Right kidney (tissue), 1 donor: ENCODE measurements around the gene ENAH.

ENCODE experiments used
- DNase-seq: peaks from one replicate; pipeline ENCODE4 v3.0.0-alpha.2; 2016

Gene ENAH

DNA sequence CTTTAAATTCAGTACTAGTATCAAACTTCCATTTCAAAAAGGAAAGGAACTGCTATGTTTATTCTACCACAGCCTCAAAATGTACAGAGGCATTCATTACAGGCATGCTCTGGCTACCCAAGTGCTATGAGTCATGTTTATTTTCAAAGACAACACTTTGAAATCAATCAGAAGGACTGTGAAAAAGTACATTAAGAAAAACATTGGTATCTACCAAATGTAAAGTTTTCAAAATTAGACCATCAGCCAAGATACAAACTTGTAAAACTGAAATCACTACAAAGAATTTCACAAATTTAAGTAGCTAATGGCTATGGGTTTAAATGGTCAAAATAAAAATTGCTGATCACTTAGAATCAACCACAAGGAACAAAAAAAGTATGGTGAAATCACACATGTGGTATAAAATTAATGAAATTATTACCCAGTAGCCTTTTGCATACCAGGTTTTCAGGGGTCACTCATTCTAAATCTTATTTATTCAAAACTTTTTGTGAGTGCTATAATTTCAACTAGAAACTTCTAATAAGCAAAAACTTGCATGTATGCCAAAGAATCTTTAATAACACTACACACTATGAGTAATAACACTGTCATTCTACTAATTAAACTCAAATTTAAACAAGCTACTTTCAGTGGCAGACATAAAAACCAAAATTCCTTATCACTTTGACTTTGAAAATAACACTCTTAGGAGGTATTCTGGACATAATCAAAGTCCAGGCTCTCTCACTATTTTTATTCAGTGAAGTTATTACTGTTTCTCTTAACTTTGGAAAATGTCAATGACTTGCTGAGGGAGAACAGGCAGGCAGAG lies 49.2 kb downstream of the ENAH start:
- DNase-seq, result no peak

DNA sequence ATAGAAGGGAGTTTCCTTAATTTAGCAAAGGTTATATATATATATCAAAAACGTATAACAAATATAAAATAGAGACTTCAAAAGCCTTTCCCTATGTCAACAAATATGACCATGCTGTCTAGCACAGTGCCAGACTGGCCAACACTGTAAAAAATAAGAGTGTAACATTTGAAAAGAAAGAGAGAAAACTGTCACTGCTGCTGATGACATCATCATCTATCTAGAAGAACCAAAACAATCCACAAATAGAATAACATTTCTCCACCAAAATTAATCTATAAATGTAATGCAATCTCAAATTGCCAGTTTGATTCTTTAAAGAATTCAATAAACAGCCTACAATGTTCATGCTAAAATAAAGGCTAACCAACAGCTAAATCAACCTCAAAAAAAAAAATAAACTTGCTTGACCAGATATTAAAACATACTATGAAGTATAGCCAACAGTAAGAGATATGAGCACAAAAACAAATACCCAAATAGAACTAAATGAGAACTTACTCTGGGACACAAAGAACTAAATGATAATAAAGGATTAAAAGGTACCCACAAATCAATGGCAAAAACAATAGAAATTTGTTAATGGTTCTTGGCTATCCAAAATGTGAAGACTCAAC lies 50.2 kb downstream of the ENAH start:
- DNase-seq, result no peak

GRCh38 chr1:225601902-225602589 lies 50.9 kb downstream of the ENAH start:
- no peak for DNase-seq

DNA sequence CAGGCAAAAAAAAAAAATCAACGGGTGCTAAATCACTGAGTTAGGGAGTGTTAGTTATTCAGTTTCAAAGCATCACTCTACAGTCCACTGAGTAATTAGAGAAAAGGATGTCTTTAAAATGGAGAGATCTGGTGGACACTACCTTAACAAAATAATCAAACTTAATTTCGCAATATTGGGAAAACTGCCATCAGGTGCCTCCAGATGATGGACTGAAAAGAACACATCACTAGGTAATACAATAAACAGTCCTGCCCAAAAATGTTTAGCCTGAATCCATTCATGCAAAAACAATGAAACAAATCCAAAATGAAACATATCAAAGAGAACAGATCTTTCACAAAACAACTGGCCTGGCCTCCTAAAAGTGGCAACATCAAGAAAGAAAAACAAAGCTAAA lies 54.1 kb downstream of the ENAH start:
- no peak for DNase-seq

GRCh38 chr1:225597926-225598575 lies 54.9 kb downstream of the ENAH start:
- no peak for DNase-seq

GRCh38 chr1:225596736-225597135 lies 56.2 kb downstream of the ENAH start:
- DNase-seq, result no peak

DNA sequence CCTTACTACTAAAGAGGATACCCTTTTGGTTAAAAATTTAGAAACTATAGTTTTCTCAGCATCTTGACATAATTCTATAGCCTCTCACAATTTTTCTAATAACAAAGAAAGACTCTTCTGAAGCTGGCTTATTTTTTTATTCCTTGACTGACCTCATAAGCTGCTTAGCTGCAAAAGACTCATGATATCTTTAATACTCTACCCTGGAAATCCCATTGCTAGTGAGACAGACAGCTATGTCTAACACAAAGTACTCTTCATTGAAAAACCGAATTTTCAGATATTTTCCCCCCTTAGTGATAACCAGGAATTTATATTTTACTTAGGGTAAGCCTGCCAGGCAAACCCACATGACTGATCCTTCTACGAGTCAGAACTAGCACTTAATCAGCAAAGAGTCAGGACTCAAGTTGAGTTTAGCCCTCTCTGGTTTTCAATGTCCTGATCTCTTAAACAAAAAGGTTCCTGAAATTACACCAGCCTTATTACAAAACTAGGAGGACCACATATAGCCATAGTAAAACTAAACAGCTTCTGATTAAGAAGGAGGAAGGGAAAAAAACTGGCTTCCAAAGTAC lies 56.9 kb downstream of the ENAH start:
- no peak for DNase-seq

DNA sequence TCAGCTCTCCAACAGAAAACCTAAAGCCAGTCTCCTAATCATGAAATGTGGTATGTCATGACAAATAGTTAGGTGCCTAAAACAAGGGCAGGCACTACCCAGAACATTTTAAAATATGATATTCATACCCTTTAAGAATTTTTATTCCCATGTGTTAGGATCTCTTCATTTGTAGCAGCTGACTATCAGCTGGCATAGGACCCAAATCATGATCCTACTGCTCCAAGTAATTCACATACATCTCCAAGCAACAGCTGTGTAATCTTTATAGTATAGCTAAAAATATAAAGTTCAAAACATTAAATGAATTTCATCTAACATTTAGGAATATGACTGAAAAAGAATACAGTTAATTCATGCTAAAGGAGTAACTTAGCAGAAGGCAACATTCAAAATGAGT lies 57.5 kb downstream of the ENAH start:
- no peak for DNase-seq

- no peak for DNase-seq
These were observed 59.5 kb downstream of the ENAH start for GRCh38 chr1:225593414-225593813.

GRCh38 chr1:225592362-225593025 lies 60.4 kb downstream of the ENAH start:
- no peak for DNase-seq

GRCh38 chr1:225587310-225587709 lies 65.6 kb downstream of the ENAH start:
- DNase-seq, result no peak

GRCh38 chr1:225581186-225581585 lies 71.7 kb downstream of the ENAH start:
- peak; percentile 7 for DNase-seq

DNA sequence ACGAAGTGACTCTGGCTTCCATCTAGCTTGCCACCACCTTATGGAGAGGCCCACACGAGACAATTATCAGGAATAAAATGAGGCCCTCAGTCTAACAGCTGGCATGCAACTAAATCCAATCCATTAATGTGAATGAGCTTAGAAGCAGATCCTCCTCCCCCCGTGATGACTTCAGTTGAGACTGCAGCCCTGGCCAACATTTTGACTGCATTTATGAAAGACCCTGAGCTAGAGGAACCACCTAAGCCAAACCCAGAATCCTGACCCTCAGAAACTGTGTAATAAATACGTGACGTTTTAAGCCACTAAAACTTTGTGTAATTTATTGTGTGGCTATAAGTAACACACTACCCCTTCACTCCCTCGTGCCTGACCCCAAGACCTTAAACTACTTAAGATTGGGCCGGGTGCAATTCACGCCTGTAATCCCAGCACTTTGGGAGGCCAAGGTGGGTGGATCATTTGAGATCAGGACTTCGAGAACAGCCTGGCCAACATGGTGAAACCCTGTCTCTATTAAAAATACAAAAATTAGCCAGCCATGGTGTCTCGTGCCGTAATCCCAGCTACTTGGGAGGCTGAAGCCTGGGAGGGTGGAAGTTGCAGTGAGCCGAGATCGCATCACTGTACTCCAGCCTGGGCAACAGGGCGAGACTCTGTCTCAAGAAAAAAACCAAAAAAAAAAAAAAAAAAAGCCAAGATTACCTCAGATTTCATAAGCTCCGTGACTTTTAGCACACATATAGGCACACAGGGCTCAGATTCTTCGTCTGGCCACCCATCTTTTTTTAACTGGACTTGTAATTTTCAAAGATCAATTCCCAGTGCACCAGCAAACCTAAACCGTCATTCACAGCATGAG lies 72.5 kb downstream of the ENAH start:
- DNase-seq, result peak; percentile 22

DNA sequence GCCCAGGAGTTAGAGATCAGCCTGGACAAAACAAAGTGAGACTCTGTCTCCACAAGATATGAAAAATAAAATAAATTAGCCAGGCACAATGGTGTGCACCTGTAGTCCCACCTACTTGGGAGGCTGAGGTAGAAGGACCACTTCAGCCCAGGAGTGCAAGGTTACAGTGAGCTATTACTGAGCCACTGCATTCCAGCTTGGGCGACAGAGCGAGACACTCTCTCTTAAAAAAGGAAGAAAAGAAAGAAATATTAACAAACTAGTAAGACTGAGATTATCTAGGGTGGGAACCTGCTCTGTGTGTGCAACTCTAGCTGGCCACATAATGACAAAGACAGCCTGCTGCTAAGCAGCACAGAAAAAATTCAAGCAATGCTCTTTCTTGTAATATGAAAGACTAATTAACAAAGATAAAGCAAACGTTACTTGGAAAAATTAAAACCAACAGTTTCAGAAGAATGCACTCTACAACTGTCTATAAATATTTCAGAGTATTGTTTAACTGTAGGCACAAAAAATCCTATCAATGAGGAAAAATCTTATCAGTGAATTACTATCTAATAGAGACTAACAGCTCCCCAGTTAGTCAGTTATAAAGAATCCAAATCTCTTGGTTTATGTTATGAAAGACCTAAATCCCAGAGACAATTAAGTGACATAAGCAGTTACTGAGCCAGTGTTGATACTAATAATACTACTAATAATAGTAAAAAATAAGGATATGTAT lies 74.5 kb downstream of the ENAH start:
- DNase-seq, result peak; percentile 10

DNA sequence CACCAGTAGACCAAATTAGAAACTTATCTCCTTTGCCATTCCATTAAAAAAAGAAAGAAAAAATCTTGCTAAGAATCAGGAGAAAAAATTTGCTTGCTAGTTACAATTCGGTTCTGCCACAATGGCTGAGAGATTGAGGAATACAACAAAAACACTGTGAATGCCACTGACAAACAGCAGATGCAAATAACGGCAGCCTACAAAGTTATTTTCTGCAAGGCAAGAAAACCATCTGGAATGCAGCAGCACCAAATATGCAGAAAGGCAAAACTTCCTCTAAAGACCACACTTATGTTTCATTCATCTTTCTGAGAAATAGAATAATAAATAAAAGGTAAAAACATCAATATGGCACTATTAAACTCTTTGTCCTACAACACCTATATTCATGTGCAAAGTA lies 75.7 kb downstream of the ENAH start:
- no peak for DNase-seq

DNA sequence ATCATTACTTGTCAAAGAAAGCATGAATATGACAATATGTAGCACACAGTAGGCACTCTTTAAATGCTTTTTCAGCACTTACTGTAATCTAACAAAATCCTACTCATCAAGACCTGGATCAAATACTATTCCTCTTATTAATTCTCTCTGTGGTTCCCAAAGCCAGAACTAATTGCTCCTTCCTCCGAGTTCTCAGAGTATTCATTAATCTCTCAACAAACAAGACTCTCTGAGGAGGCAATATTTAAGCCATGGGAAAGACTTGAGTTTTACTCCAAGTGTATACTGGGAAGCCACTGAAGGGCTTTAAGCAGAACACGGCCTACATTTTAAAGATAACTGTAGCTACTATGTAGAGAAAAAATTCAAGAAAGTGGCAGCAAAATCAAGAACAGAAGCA lies 79.7 kb downstream of the ENAH start:
- DNase-seq, result no peak

- no peak for DNase-seq
These were observed 80.5 kb downstream of the ENAH start for GRCh38 chr1:225572422-225572821.

DNA sequence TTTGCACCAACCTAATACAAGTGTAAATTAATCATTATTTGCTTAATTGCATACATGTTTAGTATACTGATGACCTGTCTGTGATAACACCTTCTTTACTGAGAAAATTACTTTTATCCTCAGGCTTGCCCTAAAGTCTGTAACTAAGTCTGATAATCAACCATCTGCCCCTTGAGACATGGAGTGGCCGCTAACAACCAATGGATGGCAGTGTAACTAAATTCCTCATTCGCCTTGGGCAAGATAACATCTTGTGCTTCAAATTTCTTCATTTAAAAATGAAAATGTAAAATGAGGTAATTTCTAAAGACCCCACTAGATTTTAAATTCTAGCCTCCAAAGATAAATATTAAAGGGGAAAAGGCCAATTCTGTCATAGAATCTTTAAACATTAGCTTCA lies 85.1 kb downstream of the ENAH start:
- DNase-seq, result no peak

DNA sequence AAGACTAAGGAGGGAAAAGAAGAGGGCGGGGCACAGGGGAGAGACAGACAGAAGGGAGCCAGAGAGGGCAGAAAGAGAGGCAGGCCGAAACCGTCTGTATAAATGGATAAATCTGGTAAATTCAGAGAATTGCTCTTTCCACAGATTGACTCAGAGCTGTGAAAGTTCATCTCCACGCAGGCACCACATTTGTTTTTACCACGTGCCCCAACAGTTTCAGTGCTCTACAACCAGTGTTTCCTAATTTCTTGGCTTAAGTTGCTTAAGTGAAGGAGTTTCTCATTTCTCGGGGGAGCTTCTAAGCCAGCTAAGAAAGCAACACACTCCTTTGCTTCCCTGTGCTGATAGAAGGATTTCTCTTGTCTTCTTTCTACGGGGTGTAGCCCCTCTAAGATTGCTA lies 87.1 kb downstream of the ENAH start:
- DNase-seq, result no peak

DNA sequence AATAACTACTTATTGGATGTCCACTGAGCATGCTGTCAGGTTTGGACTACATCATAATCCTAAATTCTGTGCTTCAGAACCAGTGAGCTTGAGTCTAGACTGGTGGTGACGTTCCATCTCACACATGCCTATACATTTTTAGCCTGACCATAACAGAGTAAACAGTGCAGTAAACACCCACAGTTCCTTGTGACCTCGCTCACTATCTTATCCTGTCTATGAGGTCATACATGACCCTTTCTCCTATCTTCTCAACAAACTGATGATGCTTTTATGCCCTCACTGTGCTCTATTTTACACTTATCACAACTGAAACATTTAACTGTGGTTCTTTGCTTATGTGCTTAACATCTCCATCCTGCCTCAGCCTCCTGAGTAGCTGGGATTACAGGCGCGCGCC lies 91.2 kb downstream of the ENAH start:
- DNase-seq, result no peak
